DND-41 (cell line): Measurements from ENCODE around the gene COL15A1.

ENCODE experiments used
- EZH2 ChIP-seq: IDR thresholded peaks from 3 replicates; pipeline ENCODE4 v1.6.1; 2012; ENCODE audit warnings: borderline replicate concordance, low read depth, mild to moderate bottlenecking, moderate library complexity, low read length, inconsistent platforms; ENCODE audit not compliant: severe bottlenecking
- TF ChIP-seq, protein P1 (sequence below): IDR thresholded peaks from 2 replicates; pipeline ENCODE4 v1.5.1; 2012; ENCODE audit warnings: borderline replicate concordance, low read length, moderate library complexity, mild to moderate bottlenecking; ENCODE audit not compliant: poor library complexity, severe bottlenecking; ENCODE audit errors: extremely low read depth

DNA sequence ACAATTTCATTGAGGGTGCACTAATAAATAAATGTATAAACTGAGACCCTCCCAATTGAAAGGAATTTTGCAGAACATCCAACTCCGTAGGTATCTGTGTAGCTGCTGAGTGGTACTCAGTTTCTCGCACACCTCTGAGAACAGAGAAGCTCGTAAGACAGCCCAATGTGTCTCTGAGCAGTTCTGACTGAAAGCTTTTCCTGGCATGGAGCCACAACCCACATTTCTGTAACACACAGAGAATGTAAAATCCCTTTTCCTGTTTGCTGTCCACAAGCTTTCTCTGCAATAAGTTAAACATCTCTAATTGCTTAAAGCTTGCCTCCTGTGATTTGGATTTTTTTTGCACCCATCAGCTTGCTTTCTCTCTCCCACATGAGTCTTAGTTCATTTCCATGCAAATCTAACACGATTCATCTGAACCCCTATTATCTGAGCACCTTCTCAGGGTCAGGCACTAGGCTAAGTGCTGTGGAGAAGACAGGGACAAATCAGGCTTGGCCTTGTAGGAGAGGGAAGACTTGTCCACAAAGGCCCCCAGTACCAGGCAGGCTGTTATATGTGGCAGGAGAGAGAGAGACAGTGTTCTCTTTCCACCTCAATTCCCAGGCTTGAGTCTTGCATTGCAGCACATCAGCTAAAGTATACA lies 44.2 kb upstream of the COL15A1 start:
- TF ChIP-seq, protein P1, sequence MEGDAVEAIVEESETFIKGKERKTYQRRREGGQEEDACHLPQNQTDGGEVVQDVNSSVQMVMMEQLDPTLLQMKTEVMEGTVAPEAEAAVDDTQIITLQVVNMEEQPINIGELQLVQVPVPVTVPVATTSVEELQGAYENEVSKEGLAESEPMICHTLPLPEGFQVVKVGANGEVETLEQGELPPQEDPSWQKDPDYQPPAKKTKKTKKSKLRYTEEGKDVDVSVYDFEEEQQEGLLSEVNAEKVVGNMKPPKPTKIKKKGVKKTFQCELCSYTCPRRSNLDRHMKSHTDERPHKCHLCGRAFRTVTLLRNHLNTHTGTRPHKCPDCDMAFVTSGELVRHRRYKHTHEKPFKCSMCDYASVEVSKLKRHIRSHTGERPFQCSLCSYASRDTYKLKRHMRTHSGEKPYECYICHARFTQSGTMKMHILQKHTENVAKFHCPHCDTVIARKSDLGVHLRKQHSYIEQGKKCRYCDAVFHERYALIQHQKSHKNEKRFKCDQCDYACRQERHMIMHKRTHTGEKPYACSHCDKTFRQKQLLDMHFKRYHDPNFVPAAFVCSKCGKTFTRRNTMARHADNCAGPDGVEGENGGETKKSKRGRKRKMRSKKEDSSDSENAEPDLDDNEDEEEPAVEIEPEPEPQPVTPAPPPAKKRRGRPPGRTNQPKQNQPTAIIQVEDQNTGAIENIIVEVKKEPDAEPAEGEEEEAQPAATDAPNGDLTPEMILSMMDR, result no peak
- TF ChIP-seq EZH2, result no peak
